Prostate gland (tissue), 2 donors: ENCODE results near the gene RAB5IF. TPM values are rescaled to one million over a fixed set of nuclear protein-coding genes. Genes with fewer than 3 reads are reported as not detected.
"Not testable (repeated sequence)": the region's sequence is repeated elsewhere in the genome, so short reads cannot be mapped to it uniquely, and the experiment has no call there.

Experiments used
- DNase-seq: peaks from one replicate; pipeline ENCODE4 v3.0.0-alpha.2; 2019; ENCODE audit warnings: low spot score
- H3K27ac ChIP-seq, 2 donors: fragments of 200-600 bp; sonication (generic); 2 replicates each; pipeline ENCODE4 v1.5.1; 2017 to 2019
- H3K27me3 ChIP-seq: fragments of 200-600 bp; sonication (generic); replicated peaks from 2 replicates; pipeline ENCODE4 v1.5.1; 2019; ENCODE audit not compliant: insufficient read depth
- H3K36me3 ChIP-seq, 2 donors: fragments of 200-600 bp; sonication (generic); 1 replicate in 1 of 2; 2 replicates in 1 of 2; pipeline versions ENCODE4 v1.5.1 to v1.8.1; 2017 to 2019
- H3K4me1 ChIP-seq: fragments of 200-600 bp; sonication (generic); replicated peaks from 2 replicates; pipeline ENCODE4 v1.5.1; 2019
- H3K4me3 ChIP-seq, 2 donors: fragments of 200-600 bp; sonication (generic); 2 replicates each; pipeline ENCODE4 v1.5.1; 2017 to 2019
- H3K9me3 ChIP-seq: fragments of 200-600 bp; sonication (generic); 2 replicates; pipeline ENCODE4 v1.5.1; 2017
- POLR2A ChIP-seq: fragments of 450-650 bp; IDR thresholded peaks from one replicate; pipeline ENCODE4 v1.6.1; 2016; ENCODE audit warnings: antibody characterized with exemption, mild to moderate bottlenecking
- POLR2AphosphoS5 ChIP-seq: sonication (generic); formaldehyde crosslinking; IDR thresholded peaks from one replicate; pipeline ENCODE4 v1.6.1; 2017; ENCODE audit warnings: antibody characterized with exemption
- WGBS: methylation state at CpG from one replicate; pipeline ENCODE4 v1.1.5; 2018; 5-methylcytosine and 5-hydroxymethylcytosine counted together
- intact Hi-C: fragments of 100-400 bp; cut with DNase I; formaldehyde crosslinking; loops from one replicate; pipeline ENCODE4 v1.14.2; 2022
- total RNA-seq, 2 donors: library from RNA; depleted of rRNA; stranded (reverse); fragments of >200 nt; gene quantifications; one replicate each; pipeline ENCODE4 v1.1.0, GENCODE V29; 2016
- TF ChIP-seq, protein P1 (sequence below), 4 experiments: fragments of 200-600 bp in 2 of 4; fragments of 450-650 bp in 2 of 4; sonication (generic) in 2 of 4; IDR thresholded peaks; 1 replicate in 3 of 4; 2 replicates in 1 of 4; pipeline ENCODE4 v1.5.1; 2016 to 2019; ENCODE audit warnings: antibody characterized with exemption in 4 of 4, mild to moderate bottlenecking in 2 of 4, moderate library complexity in 2 of 4

Gene RAB5IF
- total RNA-seq, 2 donors from 2014 or later: 72.8 to 92.3 TPM

DNA sequence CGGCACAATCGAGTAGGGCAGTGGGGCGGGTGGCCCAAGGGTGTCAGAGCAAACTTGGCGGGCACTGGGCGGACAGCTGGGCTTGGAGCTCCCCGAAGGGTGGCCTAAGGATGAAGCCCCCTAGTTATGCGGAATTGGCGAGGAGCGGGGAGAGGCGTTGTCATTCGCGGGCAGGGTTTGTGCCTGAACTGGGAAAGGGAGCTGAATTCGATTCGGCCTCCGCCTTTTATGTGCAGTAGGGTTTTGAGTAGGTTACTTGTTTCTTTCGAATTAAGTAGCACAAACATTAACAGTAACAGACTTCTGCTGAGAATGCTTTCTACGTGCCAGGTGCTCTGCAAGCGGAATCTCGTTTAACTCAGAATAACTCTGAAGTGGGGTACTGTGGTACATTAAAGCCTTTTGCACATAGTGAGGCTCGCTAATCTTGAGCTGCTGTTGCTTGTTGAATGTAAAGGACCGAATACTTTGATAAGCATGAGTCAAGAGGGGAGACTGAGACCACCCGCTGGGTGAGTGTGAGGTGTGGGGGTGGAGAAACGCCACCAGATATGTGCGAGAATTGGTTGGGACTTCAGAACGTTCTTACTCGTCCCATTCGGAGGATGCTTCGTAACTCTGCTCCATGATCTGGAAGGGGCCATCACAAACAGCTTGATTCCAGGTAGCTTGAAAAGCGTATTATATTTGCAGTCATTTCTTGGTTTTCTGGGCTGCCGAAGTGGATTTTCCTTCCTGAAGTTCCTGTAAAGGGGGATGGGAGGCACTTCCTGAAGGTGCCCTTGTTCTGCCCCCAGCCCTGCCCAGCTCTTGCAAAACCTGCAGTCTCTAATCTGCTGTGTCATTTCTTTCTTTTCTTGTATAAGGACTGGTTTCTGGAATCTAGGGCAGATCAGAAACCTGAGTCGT, 833 bp downstream of the RAB5IF start:
- intact Hi-C loops: loop anchor here (2.0 to 10.0 kb wide), 3 partner anchors 34 to 142 kb away; partner anchors contain the start of genes NDRG3 and TGIF2

DNA sequence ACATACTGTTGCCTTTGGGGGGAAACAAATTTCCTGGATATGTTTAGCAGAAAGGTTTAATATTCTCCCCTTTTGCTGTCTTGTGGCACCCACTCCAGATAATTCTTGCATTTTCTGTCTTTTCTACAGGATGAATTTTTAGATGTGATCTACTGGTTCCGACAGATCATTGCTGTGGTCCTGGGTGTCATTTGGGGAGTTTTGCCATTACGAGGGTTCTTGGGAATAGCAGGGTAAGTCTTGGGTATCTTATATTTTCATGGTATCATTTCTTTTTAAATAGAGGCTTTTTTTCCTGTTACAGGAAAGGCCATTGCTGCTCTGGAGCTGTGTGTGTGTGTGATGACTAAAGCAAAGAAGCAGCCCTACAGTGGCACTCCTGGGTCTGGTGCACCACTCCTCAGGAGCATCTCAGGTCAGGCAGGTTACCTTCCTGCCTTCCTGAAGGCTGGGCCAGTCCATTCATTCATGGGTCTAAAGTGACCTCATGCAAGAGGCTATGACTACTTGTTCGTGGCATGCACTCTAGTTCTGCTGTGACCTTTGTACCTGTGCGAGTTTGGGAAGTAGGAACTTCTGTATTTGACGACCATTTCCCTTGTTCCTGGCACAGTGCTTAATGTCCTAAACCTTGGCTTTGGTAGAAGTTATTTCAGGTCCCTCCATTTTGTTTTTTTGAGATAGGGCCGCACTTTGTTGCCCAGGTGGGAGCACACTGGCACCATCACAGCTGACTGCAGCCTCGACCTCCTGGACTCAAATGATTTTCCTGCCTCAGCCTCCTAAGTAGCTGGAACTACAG, 2.2 kb downstream of the RAB5IF start:
- Histone ChIP-seq H3K27me3 (no peaks in the 10 kb centered on the region), H3K4me1 (peaks cover 6% of the 10 kb centered on the region), H3K27ac (no peak overlapping the region), H3K36me3 (peaks cover 3 to 12% of the 10 kb centered on the region in 2 donors), H3K9me3 (no peaks in the 10 kb centered on the region), H3K4me3 (no peak overlapping the region)
- 89% methylated on average over 7 of the region's 7 CpGs for WGBS
- intact Hi-C loops: loop anchor here (2.0 to 10.0 kb wide), 3 partner anchors 35 to 143 kb away; partner anchors contain the start of genes NDRG3 and TGIF2
- no peak for DNase-seq
- TF ChIP-seq, protein P1, sequence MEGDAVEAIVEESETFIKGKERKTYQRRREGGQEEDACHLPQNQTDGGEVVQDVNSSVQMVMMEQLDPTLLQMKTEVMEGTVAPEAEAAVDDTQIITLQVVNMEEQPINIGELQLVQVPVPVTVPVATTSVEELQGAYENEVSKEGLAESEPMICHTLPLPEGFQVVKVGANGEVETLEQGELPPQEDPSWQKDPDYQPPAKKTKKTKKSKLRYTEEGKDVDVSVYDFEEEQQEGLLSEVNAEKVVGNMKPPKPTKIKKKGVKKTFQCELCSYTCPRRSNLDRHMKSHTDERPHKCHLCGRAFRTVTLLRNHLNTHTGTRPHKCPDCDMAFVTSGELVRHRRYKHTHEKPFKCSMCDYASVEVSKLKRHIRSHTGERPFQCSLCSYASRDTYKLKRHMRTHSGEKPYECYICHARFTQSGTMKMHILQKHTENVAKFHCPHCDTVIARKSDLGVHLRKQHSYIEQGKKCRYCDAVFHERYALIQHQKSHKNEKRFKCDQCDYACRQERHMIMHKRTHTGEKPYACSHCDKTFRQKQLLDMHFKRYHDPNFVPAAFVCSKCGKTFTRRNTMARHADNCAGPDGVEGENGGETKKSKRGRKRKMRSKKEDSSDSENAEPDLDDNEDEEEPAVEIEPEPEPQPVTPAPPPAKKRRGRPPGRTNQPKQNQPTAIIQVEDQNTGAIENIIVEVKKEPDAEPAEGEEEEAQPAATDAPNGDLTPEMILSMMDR (IDR thresholded peaks at IDR 0.05): no peak
- TF ChIP-seq POLR2AphosphoS5: no peak

More for the DNA sequence above, 833 bp downstream of the RAB5IF start:
- Histone ChIP-seq H3K36me3 (peaks cover 3 to 12% of the 10 kb centered on the region in 2 donors), H3K4me1 (peaks cover 6% of the 10 kb centered on the region), H3K27ac (peak overlapping the region; percentile 60 to 78), H3K27me3 (no peaks in the 10 kb centered on the region), H3K4me3 (peak overlapping the region; percentile 95 to 96), H3K9me3 (no peaks in the 10 kb centered on the region)
- DNase-seq: no peak
- 2% methylated on average over 31 of the region's 31 CpGs for WGBS
- TF ChIP-seq POLR2A: no peak
- TF ChIP-seq, protein P1 (IDR thresholded peaks at IDR 0.05): no peak
- no peak for TF ChIP-seq POLR2AphosphoS5

DNA sequence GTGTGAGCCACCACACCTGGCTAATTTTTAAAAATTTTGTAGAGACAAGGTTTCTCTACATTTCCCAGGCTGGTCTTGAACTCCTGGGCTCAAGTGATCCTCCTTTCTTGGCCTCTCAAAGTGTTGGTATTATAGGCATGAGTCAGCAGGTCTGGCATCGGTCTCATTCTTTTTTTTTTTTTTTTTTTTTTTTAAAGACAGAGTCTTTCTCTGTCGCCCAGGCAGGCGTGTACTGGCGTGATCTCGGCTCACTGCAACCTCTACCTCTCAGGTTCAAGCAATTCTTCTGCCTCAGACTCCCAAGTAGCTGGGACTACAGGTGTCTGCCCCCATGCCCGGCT, 2.8 kb downstream of the RAB5IF start:
- not testable (repeated sequence) for H3K27me3 ChIP-seq, H3K4me1 ChIP-seq, DNase-seq, H3K27ac ChIP-seq, H3K9me3 ChIP-seq, H3K4me3 ChIP-seq
- 68% methylated on average over 6 of the region's 6 CpGs for WGBS
- intact Hi-C loops: loop anchor here (5.0 to 10.0 kb wide), 2 partner anchors 36 to 144 kb away; partner anchors contain the start of gene TGIF2
- H3K36me3 ChIP-seq: peaks cover 3 to 12% of the 10 kb centered on the region in 2 donors

DNA sequence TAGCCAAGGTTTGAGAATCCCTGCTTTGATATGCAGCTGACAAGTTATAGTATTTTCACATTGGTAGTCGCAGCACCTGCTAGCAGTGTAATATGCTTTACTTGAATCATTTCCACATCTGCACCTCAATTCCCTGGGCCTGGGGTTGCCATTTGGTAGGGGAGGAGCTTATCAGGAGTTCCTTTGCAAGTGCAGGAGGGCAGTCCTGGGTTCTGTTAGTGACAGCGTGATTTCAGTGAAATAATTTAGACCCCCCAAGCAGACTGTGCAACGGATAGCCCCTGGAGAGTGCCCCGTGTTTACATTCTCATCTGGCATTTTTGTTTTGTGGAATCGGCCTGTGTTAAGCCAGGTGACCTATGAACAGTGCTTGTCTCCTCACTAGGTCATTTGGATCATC, 6.0 kb downstream of the RAB5IF start:
- TF ChIP-seq, protein P1 (IDR thresholded peaks at IDR 0.05): no peak
- TF ChIP-seq POLR2AphosphoS5: no peak
- no peak overlapping the region for H3K27ac ChIP-seq
- H3K27me3 ChIP-seq: no peaks in the 10 kb centered on the region
- no peak overlapping the region for H3K4me3 ChIP-seq
- H3K9me3 ChIP-seq: no peaks in the 10 kb centered on the region
- no peak for DNase-seq
- intact Hi-C loops: loop anchor here (5.0 kb wide), 1 partner anchor 276 kb away; no protein-coding TSS in a partner anchor
- H3K4me1 ChIP-seq: peaks cover 4% of the 10 kb centered on the region
- peaks cover 3 to 12% of the 10 kb centered on the region in 2 donors for H3K36me3 ChIP-seq
- WGBS: 91% methylated on average over 5 of the region's 5 CpGs

DNA sequence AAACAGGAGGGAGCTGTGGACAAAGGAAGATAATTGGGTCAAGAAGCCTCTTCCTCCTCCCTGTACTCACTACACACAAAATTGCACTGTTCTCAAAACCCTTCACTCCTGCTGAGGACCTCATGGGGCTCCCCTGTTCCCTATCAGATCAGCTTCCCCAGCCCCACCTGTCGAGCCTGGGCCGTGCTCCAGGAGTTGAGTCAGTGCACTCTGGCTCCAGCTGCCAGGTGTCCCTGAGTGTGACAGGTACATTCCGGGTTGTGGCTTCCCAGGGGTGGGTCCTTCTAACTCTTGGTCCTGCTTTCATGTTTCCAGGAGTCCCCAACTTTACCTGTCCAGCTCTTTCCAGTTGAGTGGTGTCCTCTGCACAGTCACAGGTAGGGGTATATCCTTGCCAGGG, 8.4 kb downstream of the RAB5IF start:
- intact Hi-C loops: loop anchor here (5.0 kb wide), 1 partner anchor 273 kb away; no protein-coding TSS in a partner anchor
- no peak overlapping the region for H3K27ac ChIP-seq
- H3K9me3 ChIP-seq: no peaks in the 10 kb centered on the region
- WGBS: 45% methylated on average over 3 of the region's 3 CpGs
- no peaks in the 10 kb centered on the region for H3K4me1 ChIP-seq
- no peaks in the 10 kb centered on the region for H3K27me3 ChIP-seq
- no peak overlapping the region for H3K4me3 ChIP-seq
- peak; percentile 11 for DNase-seq
- TF ChIP-seq POLR2AphosphoS5 (no peak), POLR2A (no peak)
- TF ChIP-seq, protein P1 (IDR thresholded peaks at IDR 0.05): no peak
- peaks cover 3 to 12% of the 10 kb centered on the region in 2 donors for H3K36me3 ChIP-seq
